Heart left ventricle (tissue), 13 donors: Measurements from ENCODE around the gene VEZT.

Source experiments
- POLR2A ChIP-seq, 2 donors: fragments of 450-650 bp; IDR thresholded peaks; one replicate each; pipeline ENCODE4 v1.6.1; 2017; ENCODE audit warnings: antibody characterized with exemption in 2 of 2, mild to moderate bottlenecking in 2 of 2, moderate library complexity in 2 of 2
- TF ChIP-seq, protein P1 (sequence below), 12 donors: fragments of 200-600 bp; sonication (generic) in 4 of 12; IDR thresholded peaks; one replicate each; pipeline versions ENCODE4 v1.5.0 to v1.8.0; 2018 to 2022; ENCODE audit warnings: antibody characterized with exemption in 12 of 12, mild to moderate bottlenecking in 5 of 12
- donor health status: ischemic (EF 13 %, LVEDD 7.1; RV severe dilation, severe dysfunction).
- donor health status: DM: no; HTN: yes; CAD: no.
- donor health status: DM: no; HTN: no; CAD: no.
- donor health status: ischemic (EF 25% LVEDD 6.9; RV normal size, moderate dysfunction).
- donor health status: ischemic (EF 25% LVEDD 5.7; RV mildly dilated, moderate dysfunction).
- donor health status: ischemic (EF 35%, LVEDD 5.7; RV mildly dilated, moderate dysfunction).
- donor health status: nonischemic (EF 11% LVEDD 7.7; RV severe dilation, severe dysfunction).
- donor health status: DM: yes; HTN: yes; CAD: no.
- donor health status: PGD.
- donor health status: ischemic (EF 29% LVEDD 5.4; RV normal size, mild dysfunction).
- donor health status: nonischemic (EF 23%, LVEDD 6.1; RV moderate dilation, normal function).

DNA sequence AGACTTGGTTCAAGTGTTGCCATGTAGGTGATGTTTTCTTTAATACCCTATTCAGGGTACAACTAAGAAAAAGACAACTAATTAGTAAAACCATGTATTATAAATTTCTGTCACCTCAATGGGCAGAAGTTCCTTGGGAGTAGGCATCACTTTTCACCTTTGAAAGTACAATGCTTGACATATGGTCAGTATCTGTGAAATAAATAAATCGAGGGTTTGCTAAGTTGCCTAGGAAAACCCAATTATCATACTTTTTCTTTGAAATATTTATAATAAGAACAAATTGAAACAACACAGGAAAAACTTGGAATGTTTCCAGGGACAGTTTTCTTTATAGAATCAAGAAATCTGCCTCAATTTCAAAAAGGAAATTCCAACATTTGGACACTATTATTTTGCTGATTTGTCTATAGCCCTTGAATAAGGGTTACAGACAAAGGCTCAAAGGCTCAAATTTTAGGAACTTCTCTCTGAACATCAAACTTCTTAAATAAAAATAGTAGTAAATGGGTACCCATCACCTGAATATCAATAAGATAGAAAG lies 14.0 kb upstream of the VEZT start:
- TF ChIP-seq, protein P1, sequence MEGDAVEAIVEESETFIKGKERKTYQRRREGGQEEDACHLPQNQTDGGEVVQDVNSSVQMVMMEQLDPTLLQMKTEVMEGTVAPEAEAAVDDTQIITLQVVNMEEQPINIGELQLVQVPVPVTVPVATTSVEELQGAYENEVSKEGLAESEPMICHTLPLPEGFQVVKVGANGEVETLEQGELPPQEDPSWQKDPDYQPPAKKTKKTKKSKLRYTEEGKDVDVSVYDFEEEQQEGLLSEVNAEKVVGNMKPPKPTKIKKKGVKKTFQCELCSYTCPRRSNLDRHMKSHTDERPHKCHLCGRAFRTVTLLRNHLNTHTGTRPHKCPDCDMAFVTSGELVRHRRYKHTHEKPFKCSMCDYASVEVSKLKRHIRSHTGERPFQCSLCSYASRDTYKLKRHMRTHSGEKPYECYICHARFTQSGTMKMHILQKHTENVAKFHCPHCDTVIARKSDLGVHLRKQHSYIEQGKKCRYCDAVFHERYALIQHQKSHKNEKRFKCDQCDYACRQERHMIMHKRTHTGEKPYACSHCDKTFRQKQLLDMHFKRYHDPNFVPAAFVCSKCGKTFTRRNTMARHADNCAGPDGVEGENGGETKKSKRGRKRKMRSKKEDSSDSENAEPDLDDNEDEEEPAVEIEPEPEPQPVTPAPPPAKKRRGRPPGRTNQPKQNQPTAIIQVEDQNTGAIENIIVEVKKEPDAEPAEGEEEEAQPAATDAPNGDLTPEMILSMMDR (IDR thresholded peaks at IDR 0.05) = no peak
- no peak for TF ChIP-seq POLR2A (IDR thresholded peaks at IDR 0.05)
